HEK293 (cell line): ENCODE measurements around the gene TTC27.

Source experiments
- KLF16 ChIP-seq: fragments of 450-650 bp; formaldehyde crosslinking; IDR thresholded peaks from 2 replicates; pipeline ENCODE4 v1.5.1; 2017; ENCODE audit warnings: missing biosample characterization, missing genetic modification characterization
- SALL2 ChIP-seq: fragments of 450-650 bp; formaldehyde crosslinking; IDR thresholded peaks from 2 replicates; pipeline ENCODE4 v1.5.0; 2017; ENCODE audit warnings: missing biosample characterization, mild to moderate bottlenecking, missing genetic modification characterization, borderline replicate concordance
- SP2 ChIP-seq: fragments of 450-650 bp; formaldehyde crosslinking; IDR thresholded peaks from 2 replicates; pipeline ENCODE4 v1.5.1; 2016; ENCODE audit warnings: missing biosample characterization, missing genetic modification characterization
- YY1 ChIP-seq: fragments of 450-650 bp; formaldehyde crosslinking; IDR thresholded peaks from 2 replicates; pipeline ENCODE4 v1.5.1; 2018; ENCODE audit warnings: missing biosample characterization, missing genetic modification characterization
- ZNF10 ChIP-seq: fragments of 450-650 bp; formaldehyde crosslinking; IDR thresholded peaks from 2 replicates; pipeline ENCODE4 v1.5.1; 2017; ENCODE audit warnings: missing biosample characterization, missing genetic modification characterization
- ZNF112 ChIP-seq: fragments of 450-650 bp; formaldehyde crosslinking; IDR thresholded peaks from 2 replicates; pipeline ENCODE4 v1.5.0; 2017; ENCODE audit warnings: missing biosample characterization, missing genetic modification characterization
- ZNF138 ChIP-seq: fragments of 450-650 bp; formaldehyde crosslinking; IDR thresholded peaks from 2 replicates; pipeline ENCODE4 v1.5.1; 2016; ENCODE audit warnings: missing biosample characterization, missing genetic modification characterization, borderline replicate concordance
- ZNF596 ChIP-seq: fragments of 450-650 bp; IDR thresholded peaks from 2 replicates; pipeline ENCODE4 v1.5.0; 2018; ENCODE audit warnings: missing biosample characterization, mild to moderate bottlenecking, missing genetic modification characterization, moderate library complexity
- ZNF768 ChIP-seq: fragments of 450-650 bp; formaldehyde crosslinking; IDR thresholded peaks from 2 replicates; pipeline ENCODE4 v1.5.1; 2018; ENCODE audit warnings: missing biosample characterization, mild to moderate bottlenecking, missing genetic modification characterization
- ZNF776 ChIP-seq: fragments of 450-650 bp; formaldehyde crosslinking; IDR thresholded peaks from 2 replicates; pipeline ENCODE4 v1.5.0; 2017; ENCODE audit warnings: missing biosample characterization, missing genetic modification characterization, borderline replicate concordance
- ZNF785 ChIP-seq: fragments of 450-650 bp; formaldehyde crosslinking; IDR thresholded peaks from 2 replicates; pipeline ENCODE4 v1.5.1; 2016; ENCODE audit warnings: missing biosample characterization, missing genetic modification characterization
- TF ChIP-seq, protein P1 (sequence below): fragments of 450-650 bp; formaldehyde crosslinking; IDR thresholded peaks from 2 replicates; pipeline ENCODE4 v1.5.1; 2016; ENCODE audit warnings: missing biosample characterization, missing genetic modification characterization
- TF ChIP-seq, protein P2 (sequence below): fragments of 450-650 bp; formaldehyde crosslinking; IDR thresholded peaks from 2 replicates; pipeline ENCODE4 v1.5.1; 2016; ENCODE audit warnings: missing biosample characterization, missing genetic modification characterization
- TF ChIP-seq, protein P3 (sequence below): sonication (generic); formaldehyde crosslinking; IDR thresholded peaks from 2 replicates; pipeline ENCODE4 v1.8.1; 2022; ENCODE audit warnings: mild to moderate bottlenecking, moderate library complexity, missing genetic modification reagents

- TF ChIP-seq ZNF10 (no peak), ZNF785 (tag by site-specific recombination) (no peak), ZNF112 (tag by site-specific recombination) (no peak), ZNF138 (tag by site-specific recombination) (no peak), SALL2 (tag by site-specific recombination) (no peak), KLF16 (tag by site-specific recombination) (no peak), ZNF596 (tag by site-specific recombination) (no peak), ZNF768 (tag by site-specific recombination) (no peak), YY1 (tag by site-specific recombination) (no peak), SP2 (tag by site-specific recombination) (no peak), ZNF776 (tag by site-specific recombination) (no peak)
- TF ChIP-seq, protein P1, sequence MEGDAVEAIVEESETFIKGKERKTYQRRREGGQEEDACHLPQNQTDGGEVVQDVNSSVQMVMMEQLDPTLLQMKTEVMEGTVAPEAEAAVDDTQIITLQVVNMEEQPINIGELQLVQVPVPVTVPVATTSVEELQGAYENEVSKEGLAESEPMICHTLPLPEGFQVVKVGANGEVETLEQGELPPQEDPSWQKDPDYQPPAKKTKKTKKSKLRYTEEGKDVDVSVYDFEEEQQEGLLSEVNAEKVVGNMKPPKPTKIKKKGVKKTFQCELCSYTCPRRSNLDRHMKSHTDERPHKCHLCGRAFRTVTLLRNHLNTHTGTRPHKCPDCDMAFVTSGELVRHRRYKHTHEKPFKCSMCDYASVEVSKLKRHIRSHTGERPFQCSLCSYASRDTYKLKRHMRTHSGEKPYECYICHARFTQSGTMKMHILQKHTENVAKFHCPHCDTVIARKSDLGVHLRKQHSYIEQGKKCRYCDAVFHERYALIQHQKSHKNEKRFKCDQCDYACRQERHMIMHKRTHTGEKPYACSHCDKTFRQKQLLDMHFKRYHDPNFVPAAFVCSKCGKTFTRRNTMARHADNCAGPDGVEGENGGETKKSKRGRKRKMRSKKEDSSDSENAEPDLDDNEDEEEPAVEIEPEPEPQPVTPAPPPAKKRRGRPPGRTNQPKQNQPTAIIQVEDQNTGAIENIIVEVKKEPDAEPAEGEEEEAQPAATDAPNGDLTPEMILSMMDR (tag by site-specific recombination): no peak
- TF ChIP-seq, protein P2, sequence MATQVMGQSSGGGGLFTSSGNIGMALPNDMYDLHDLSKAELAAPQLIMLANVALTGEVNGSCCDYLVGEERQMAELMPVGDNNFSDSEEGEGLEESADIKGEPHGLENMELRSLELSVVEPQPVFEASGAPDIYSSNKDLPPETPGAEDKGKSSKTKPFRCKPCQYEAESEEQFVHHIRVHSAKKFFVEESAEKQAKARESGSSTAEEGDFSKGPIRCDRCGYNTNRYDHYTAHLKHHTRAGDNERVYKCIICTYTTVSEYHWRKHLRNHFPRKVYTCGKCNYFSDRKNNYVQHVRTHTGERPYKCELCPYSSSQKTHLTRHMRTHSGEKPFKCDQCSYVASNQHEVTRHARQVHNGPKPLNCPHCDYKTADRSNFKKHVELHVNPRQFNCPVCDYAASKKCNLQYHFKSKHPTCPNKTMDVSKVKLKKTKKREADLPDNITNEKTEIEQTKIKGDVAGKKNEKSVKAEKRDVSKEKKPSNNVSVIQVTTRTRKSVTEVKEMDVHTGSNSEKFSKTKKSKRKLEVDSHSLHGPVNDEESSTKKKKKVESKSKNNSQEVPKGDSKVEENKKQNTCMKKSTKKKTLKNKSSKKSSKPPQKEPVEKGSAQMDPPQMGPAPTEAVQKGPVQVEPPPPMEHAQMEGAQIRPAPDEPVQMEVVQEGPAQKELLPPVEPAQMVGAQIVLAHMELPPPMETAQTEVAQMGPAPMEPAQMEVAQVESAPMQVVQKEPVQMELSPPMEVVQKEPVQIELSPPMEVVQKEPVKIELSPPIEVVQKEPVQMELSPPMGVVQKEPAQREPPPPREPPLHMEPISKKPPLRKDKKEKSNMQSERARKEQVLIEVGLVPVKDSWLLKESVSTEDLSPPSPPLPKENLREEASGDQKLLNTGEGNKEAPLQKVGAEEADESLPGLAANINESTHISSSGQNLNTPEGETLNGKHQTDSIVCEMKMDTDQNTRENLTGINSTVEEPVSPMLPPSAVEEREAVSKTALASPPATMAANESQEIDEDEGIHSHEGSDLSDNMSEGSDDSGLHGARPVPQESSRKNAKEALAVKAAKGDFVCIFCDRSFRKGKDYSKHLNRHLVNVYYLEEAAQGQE: no peak
- TF ChIP-seq, protein P3, sequence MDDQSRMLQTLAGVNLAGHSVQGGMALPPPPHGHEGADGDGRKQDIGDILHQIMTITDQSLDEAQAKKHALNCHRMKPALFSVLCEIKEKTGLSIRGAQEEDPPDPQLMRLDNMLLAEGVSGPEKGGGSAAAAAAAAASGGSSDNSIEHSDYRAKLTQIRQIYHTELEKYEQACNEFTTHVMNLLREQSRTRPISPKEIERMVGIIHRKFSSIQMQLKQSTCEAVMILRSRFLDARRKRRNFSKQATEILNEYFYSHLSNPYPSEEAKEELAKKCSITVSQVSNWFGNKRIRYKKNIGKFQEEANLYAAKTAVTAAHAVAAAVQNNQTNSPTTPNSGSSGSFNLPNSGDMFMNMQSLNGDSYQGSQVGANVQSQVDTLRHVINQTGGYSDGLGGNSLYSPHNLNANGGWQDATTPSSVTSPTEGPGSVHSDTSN (CRISPR knock-in tag): no peak
Measured at GRCh38 chr2:32824070-32824809, 196.4 kb downstream of the TTC27 start.
